COLO668 (cell line): ENCODE results near the gene PTH1R.

Experiments used
- DNase-seq: peaks from one replicate; lab custom pipeline; 2025; ENCODE audit not compliant: unreplicated experiment; lab: John Stamatoyannopoulos, UW

PTH1R gene

DNA sequence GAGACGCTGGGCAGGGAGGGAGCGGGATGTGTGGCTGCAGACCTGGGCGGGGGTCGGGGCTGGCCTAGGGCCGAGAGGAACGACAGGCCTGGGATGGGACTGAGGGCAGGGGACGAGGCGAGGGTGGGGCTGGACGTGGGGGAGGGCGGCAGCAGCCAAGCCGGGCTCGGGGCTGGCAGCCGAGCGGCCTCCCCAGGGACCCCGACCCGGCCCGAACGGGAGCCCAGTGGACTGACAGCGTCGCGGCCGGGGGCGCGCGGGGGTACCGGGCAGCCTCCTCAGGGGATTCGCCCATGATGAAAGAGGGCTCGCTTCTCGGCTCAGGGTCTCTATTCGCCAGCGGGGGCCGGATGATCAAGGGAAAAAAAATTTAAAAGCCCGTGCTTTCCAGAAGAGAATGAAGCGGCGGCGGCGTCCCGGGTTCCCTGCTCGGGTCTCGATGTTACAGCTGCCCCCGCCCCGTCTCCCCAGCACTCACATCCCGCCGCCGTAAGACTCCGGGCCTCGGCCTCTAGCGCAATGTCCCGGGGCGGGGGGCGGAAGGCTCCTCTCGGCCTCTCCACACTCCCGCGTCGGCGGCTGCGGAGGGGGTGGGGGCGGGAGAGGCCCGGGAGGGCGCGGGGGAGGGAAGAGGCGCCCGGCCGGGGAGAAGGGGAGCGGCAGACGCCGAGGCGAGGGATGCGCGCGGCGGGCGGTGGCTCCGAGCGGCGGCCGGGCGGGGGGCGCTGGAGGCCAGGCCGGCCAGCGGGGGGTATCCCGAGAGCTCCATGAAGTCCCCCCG lies 4.3 kb downstream of the PTH1R start:
- DNase-seq = peak; percentile 4

DNA sequence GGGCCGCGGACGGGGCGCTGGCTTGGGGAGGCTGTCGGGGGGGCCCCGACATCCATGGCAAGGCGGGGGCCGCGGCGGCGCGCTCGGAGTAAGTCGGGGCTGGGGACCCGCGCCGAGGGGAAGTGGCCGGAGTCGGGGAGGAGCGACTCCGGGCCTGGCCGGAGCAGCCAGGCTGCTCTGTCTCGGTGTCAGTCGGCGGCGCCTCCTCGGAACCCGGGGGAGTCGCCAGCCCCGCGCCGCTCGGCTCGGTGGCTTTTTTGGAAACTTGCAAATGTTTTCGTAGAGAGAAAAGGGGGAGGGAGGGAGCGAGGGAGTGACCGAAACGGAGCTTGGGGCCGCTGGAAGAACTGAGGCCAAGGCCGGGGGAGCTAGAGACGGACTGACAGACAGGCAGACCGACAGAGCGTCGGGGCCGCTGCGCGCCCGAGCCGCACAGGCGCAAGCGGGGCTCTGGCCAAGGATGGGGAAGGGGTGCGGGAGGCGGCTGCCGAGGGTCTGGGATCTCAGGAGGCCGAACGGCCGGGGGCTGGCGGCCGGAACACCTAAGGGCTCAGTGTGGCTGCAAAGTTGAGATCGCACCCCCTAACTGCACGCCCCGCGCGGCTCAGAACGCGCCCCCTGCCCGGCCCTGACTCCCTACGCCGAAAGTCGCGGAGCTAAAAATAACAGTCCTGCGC lies 5.0 kb downstream of the PTH1R start:
- peak; percentile 3 for DNase-seq

DNA sequence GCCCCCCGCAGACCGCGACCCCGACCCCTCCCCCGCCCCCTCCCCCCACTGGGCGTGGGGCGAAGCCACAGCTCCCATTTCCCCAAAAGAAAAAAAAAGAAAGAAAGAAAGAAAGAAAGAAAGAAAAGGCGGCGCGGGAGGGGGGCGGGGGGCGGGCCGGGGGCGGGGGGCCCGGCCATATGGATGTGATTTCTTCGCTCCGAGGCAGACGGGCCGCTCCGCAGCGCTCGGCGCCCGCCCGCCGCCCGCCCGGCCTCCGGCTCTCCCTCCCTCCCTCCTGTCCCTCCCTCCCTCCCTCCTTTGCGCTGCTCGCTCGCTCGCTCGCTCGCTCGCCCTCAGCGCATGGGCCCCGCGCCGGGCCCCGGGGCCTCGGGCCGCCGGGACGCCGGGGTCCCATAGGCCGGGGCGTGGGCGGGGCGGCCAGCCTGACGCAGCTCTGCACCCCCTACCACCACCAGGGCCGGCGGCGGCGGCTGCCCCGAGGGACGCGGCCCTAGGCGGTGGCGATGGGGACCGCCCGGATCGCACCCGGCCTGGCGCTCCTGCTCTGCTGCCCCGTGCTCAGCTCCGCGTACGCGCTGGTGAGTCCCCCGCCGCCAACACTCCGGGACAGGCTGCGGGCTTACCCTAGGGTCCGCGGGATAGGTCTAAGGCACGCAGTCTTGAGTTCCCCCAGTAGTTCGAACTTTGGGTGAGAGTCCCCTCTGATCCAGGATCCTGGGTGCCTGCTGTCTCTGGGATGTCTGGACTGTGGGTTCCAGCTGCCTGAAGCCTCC lies 5.7 kb downstream of the PTH1R start:
- DNase-seq = peak; percentile 18

GRCh38 chr3:46883830-46884185 lies 6.3 kb downstream of the PTH1R start:
- no peak for DNase-seq

DNA sequence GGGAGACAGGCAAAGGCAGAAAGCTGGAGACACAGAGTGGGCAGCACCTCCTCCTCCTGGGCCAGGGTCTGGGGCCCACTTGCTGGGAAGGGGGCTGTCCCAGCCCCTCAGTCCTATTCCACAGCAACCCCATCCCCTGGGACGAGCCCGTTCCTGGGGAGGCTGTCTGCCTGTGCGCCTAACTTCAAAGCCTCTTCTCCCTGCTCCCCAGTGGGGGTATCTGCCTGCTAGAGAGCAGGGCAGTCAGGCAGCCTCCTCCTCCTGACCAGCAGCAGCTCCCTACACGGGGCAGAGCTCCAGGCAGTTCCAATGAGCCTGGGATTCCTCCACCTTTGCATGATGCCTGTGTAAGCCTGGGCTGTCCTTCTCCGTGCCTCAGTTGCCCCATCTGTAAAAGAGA lies 6.9 kb downstream of the PTH1R start:
- DNase-seq = no peak

DNA sequence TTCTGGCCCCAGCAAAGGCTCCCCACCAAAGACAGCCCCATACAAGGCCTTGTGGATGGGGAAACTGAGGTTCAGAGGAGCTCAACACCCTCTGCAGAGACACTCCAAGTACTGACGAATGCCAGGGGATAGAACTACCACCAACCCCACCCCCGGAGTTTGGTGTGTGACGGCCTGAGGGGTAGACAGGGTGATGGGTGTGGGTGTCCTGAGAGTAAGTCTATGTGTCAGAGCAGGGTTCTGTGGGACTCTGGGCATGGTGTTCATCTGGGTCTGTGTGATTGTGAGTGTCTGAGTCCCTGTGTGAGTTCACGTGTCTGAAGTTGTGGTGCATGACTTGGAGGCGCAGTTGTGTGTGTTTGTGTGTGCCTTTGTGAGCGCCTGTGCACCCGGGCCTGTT lies 7.4 kb downstream of the PTH1R start:
- DNase-seq = no peak

- no peak for DNase-seq
Measured at GRCh38 chr3:46885612-46886011, 8.1 kb downstream of the PTH1R start.

GRCh38 chr3:46887980-46888494 lies 10.5 kb downstream of the PTH1R start:
- no peak for DNase-seq

DNA sequence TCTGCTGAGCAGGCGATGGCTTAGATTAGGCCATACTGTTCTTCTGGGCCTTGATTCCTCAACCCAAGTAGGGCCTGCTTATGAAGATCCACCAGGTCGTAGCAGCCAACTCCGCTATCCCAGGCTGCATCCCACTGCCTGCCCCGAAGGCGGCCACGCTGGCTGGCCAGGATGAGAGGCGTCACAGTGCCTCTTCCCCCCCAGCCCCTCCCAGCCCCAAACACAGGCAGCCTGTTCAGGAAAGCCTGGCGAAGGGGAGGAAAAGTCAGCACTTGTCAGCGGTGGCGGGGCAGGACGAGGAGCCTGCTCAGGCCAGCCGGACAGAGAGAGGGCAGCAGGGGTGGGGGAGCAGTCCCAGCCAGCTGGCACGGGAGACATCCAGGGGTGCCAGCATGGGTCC lies 11.2 kb downstream of the PTH1R start:
- no peak for DNase-seq

DNA sequence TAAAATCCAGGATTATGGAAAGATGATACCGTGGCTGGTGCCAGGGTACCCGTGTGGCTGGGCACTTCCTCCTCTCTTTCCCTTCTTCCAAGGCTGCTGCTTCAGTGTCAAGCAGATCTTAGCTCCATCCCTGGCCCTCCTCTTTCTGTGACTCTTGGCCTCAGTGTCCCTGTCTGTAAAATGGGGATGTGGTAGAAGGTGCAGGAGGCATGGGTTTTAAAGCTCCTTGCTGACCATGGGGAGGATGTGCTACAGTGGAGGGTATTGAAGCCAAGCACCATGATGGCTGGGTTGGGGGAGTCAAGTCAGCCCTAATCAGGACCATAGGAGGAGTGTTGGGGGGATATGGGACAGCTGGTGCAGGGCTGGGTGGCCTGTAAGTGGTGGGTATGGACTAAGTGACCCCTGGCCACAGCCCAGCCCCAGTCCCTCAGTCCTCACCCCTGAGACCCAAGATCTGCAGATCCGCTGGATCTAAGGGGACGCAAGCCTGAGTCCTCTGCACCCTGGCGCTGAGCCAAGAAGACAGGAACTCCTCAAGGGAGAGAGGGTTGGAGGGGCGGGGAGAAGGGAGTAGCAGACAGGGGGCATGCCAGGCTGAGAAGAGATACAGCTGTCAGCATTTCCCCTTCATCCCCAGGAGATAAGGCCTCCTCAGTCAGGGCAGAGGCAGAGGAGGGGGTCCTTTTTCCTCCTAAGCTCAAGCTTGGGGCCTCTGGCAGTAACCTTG lies 12.0 kb downstream of the PTH1R start:
- DNase-seq = no peak

- no peak for DNase-seq
Measured at GRCh38 chr3:46890132-46890531, 12.6 kb downstream of the PTH1R start.

DNA sequence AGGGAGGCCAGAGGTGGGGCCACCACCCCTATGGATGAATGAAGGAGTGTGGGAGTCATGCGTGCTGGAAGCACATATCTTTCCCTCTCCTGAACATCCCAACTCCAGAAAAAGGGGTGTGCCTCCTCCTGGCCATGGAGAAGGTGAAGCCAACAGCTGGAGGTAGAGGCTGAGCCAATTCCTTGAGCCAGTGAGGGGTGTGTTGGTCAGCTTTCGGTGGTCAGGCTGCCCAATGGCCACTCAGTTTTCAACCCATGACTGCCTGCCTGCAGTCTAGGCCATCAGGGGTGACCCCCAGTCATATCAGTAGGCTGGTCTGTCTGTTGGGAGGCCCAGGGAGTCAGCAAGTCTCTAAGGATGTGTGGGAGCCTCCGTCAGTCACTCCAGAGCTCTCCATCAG lies 13.6 kb downstream of the PTH1R start:
- no peak for DNase-seq

GRCh38 chr3:46892285-46893145 lies 15.0 kb downstream of the PTH1R start:
- peak; percentile 52 for DNase-seq

DNA sequence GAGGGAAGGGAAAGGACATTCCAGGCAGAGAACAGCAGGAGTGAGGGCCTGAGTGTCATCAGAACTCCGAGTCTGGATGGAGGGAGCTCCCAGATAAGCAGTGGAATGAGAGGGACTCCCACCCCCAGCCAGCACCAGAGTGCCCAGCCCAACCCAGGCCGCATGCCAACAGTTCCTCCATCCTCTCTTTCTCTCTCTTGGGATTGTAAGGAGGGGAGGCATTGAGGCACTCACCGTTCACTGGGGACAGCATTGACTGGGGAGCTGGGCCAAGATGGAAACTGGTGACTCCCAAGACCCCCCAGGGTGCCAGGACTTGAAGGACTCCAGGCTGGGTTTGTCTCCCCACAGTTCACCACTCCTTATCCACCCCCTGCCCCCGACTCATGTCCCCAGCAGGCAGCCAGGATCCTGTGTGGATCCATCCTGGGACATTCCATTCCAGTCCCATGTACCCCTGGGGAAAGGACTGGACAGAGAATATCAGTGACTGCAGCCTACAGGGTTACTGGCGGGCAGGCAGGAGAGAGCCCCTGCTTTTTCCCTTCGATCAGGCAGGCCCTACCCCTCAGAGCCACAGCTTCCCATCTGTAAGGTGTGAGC lies 15.7 kb downstream of the PTH1R start:
- no peak for DNase-seq

DNA sequence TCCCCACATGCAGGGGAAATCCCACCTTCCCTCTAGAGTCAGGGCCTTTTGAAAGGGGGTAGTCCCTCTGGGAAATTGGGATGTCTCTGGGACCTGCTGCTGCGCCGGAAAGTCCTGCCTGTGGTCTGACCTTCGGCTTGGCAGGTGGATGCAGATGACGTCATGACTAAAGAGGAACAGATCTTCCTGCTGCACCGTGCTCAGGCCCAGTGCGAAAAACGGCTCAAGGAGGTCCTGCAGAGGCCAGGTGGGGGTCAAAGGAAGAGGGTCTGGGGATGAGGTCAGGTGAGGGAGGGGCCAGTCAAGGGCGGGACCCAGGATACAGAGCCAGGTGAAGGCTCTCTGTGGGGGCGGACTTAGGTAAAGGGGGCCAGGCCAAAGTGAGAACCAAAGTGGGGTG lies 16.2 kb downstream of the PTH1R start:
- no peak for DNase-seq

- DNase-seq = no peak
Measured at GRCh38 chr3:46894256-46894655, 16.7 kb downstream of the PTH1R start.

DNA sequence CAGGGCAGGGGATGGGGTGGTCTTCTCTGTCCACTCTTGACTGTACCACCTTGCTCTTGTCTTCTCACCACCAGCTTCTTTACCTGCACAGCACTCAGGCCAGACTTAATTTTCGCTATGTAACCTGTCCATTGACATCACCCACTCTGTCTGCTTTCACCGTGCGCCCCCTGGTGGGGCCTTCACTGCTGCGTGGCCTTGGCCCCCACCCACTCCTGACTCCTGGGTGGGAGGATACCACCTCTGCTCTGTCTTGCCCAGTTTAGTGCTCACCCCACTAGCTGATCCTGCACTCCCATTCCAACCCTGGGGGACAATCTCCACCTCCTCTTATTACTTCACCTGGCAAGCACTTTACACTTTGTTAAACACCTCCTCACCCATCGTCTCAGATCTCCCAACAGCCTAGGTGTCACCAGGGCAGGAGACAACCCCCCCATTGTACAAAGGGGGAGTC lies 17.7 kb downstream of the PTH1R start:
- peak; percentile 60 for DNase-seq

DNA sequence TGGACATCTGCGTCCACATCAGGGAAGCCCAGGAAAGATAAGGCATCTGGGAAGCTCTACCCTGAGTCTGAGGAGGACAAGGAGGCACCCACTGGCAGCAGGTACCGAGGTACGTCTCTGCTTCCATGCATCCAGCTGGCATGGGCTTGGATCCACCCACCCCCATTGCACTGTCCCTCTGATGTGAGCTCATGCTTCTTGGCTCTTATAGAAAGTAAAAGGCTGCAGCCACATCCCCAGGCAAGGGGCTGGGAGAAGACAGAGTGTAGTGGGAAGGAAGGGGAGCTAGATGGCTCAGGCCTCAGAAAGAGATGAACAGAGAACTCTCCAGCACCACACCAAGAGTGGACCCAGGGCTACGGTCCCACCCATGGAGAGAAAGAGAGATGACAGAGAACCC lies 18.2 kb downstream of the PTH1R start:
- DNase-seq = no peak

GRCh38 chr3:46896386-46896785 lies 18.9 kb downstream of the PTH1R start:
- no peak for DNase-seq

GRCh38 chr3:46897031-46897430 lies 19.5 kb downstream of the PTH1R start:
- no peak for DNase-seq
